VCaP (cell line): ENCODE data around the gene RUNX1.

ENCODE experiments used
- H3K27ac ChIP-seq: fragments of 450-650 bp; 2 replicates; pipeline ENCODE4 v1.5.1; 2017
- TF ChIP-seq, protein P1 (sequence below): fragments of 450-650 bp; conservative IDR thresholded peaks from 2 replicates; pipeline ENCODE4 v1.5.1; 2017; ENCODE audit warnings: mild to moderate bottlenecking, moderate library complexity

RUNX1 gene

DNA sequence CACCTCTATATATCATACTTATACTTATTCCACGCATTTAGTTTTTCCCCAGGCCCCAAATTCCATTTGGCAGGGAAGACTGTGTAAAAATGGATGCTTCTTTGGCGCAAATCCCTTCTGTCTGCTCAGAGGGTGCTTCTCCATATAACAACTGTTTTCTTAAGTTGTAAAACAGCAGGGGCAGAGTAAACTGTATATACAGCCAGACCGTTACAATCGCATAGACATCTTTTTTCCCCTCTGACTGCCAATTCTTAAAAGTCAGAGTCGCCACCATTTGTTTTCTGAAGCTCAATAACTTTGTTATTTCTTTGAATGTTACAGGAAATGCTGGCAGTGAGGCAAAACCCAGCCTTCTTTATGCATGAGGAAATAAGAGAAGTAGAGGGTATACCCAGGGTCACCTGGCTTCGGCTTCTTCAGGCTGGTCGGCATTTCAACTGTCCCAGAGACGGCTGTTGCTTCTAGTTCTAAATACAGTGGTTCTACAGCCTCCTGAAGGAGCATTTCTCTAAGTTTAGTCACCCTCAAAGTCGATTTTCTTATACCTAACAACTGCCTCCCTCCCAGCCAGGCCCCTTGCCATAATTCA, 191.9 kb downstream of the RUNX1 start:
- no peak overlapping the region for H3K27ac ChIP-seq
- TF ChIP-seq, protein P1, sequence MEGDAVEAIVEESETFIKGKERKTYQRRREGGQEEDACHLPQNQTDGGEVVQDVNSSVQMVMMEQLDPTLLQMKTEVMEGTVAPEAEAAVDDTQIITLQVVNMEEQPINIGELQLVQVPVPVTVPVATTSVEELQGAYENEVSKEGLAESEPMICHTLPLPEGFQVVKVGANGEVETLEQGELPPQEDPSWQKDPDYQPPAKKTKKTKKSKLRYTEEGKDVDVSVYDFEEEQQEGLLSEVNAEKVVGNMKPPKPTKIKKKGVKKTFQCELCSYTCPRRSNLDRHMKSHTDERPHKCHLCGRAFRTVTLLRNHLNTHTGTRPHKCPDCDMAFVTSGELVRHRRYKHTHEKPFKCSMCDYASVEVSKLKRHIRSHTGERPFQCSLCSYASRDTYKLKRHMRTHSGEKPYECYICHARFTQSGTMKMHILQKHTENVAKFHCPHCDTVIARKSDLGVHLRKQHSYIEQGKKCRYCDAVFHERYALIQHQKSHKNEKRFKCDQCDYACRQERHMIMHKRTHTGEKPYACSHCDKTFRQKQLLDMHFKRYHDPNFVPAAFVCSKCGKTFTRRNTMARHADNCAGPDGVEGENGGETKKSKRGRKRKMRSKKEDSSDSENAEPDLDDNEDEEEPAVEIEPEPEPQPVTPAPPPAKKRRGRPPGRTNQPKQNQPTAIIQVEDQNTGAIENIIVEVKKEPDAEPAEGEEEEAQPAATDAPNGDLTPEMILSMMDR: no peak

DNA sequence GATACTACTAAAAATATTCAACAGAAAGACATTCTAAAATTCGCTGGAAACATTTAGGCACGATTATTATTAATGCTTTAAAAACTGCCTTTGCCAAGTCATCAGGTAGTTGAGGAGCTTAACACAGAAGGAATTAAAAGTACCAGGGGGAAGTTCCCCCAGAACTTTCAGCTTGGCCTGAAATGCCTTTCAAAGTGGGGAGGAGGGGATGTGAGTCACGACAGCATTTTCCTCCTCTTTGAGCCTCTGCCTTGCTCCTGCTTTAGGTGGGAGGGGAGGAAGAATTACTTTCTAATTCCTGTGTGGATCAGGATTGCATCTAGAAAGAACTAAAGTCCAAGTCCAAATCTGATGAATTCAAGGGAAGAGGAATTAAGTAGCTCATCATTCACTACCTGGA, 196.7 kb downstream of the RUNX1 start:
- TF ChIP-seq, protein P1: no peak
- H3K27ac ChIP-seq: no peak overlapping the region

DNA sequence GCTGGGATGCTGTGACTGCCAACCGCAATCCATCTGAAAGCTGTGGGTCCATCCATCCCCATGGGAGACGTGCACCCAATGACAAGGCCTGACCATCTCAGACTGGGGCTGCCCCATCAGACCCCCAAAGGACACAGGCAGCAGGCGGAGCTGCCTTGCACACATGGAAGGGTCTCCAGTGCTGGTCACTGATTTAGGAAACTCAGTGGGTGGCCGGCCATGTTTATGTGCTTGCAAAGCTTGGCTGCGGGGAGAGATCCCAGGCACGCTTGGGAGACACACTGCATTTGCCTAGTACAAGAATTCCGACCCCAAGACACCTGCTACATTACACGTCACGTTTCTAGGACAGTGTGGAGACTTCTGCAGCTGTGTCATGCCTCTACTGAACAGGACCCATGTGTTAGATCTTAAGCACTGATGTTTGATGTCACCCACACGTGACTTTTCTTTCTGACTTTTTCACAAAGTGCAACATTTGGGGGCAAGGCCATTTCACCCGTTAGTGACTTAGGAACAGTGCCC, 198.9 kb downstream of the RUNX1 start:
- no peak overlapping the region for H3K27ac ChIP-seq

DNA sequence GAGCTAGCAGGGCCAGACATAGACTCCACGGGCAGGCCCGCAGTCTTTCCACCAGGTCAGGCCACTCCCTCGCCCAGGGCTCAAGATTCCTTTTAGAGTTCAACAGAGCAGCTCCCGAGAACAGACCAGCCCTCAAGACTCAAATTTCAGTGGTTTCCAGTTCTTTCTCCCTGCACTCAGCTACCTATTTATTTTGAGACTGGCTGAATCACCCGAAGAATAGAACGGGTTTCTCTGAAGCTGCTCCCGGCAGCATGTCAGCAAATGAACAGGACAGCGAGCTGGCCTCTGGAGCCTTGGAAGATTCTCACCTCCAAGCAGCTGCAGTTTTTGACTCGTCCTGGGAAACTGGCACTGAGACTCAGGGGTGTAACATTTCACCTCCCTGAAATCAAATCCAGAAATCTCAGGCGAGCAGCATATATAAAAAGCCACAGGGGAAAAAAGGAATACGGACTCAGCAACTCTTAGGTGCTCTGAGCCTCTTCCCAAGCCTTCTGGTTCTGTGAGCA, 202.4 kb downstream of the RUNX1 start:
- H3K27ac ChIP-seq: no peak overlapping the region
- TF ChIP-seq, protein P1: no peak

More for the DNA sequence above, 198.9 kb downstream of the RUNX1 start:
- TF ChIP-seq, protein P1: no peak

DNA sequence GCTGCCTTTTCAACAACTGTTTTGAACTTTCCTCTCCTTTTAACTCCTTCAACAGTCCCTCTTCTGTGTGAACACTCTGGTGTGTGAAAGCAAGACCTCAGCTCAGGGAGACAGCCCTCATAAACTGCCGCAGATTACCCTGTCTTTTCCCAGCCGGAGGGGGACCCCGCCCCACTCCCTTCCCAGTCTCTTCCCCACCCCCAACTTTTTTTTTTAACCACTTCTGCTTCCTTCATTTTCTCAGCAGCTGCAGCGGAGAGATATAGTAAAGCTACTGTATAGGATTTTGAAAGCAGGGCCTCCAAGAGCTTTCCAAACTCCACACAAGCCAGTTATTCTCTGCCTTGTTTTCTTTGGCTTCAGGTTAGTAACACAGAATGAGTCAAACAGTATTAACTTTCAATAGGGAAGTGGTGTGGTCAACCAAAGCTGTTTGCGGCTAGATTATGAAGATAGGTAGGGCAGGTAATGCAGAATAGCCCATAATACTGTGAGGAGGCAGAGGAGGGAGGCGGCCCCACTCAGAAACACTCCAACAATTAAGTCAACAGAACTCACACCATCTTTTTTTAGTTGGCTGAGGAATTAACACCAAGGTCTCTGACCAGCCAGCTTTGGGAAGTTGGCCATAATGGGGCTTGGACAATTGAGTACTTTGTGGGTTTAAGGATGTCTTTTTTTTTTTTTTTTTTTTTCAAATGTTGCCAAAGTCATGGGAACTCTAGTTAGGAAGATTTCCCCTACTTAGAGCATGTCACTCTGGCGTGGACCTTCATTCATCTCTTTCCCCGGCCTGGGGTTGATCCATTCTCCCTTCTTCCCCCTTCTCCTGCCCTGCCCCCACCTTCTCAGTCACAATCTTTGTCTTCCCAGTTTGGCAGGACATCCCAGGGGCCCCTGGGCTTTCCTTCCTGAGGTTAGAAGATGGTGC, 203.3 kb downstream of the RUNX1 start:
- TF ChIP-seq, protein P1: no peak
- no peak overlapping the region for H3K27ac ChIP-seq

DNA sequence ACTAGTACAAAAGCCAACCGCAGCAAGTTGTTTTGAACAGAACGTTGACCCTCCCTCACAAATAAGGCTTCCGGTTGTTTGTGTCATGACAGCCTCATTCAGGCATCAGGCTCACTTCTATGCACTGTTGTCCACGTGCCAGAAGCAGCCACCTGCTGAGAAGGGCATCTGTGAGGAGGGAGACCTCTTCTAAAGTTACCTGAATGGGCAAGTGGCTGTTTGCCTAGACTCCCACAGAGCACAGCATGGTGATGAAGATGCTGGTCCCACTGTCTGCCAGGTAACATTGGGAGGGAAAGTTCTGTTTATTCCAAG, 204.2 kb downstream of the RUNX1 start:
- H3K27ac ChIP-seq: no peak overlapping the region
- TF ChIP-seq, protein P1: no peak
